Testis (tissue), 3 donors: ENCODE results near the gene ASMTL. TPM values are rescaled to one million over a fixed set of nuclear protein-coding genes. Genes with fewer than 3 reads are reported as not detected.

Experiments used
- DNase-seq: peaks from one replicate; pipeline ENCODE4 v3.0.0-alpha.2; 2019
- H3K27ac ChIP-seq, 2 donors: fragments of 200-600 bp; sonication (generic); one replicate each; pipeline ENCODE4 v1.5.1; 2019
- H3K27me3 ChIP-seq: fragments of 200-600 bp; sonication (generic); one replicate; pipeline ENCODE4 v1.5.1; 2019
- H3K36me3 ChIP-seq: fragments of 200-600 bp; sonication (generic); one replicate; pipeline ENCODE4 v1.5.1; 2017; ENCODE audit warnings: low read depth; ENCODE audit errors: missing control alignments
- H3K4me1 ChIP-seq: fragments of 200-600 bp; sonication (generic); one replicate; pipeline ENCODE4 v1.5.1; 2019
- H3K4me3 ChIP-seq, 2 donors: fragments of 200-600 bp; sonication (generic); one replicate each; pipeline ENCODE4 v1.5.1; 2017 to 2019
- H3K9me3 ChIP-seq: fragments of 200-600 bp; sonication (generic); one replicate; pipeline ENCODE4 v1.5.1; 2017
- CTCF ChIP-seq, 3 experiments: fragments of 450-650 bp in 2 of 3; fragments of 200-600 bp in 1 of 3; sonication (generic) in 1 of 3; IDR thresholded peaks; one replicate each; pipeline ENCODE4 v1.5.1; 2016 to 2019; ENCODE audit warnings: antibody characterized with exemption in 3 of 3, mild to moderate bottlenecking in 2 of 3, moderate library complexity in 1 of 3
- POLR2A ChIP-seq: fragments of 450-650 bp; IDR thresholded peaks from one replicate; pipeline ENCODE4 v1.6.1; 2017; ENCODE audit warnings: antibody characterized with exemption, mild to moderate bottlenecking, moderate library complexity
- WGBS, 2 donors: methylation state at CpG; one replicate each; pipeline ENCODE4 v1.1.5; 2018; 5-methylcytosine and 5-hydroxymethylcytosine counted together
- intact Hi-C: fragments of 100-400 bp; cut with DNase I; formaldehyde crosslinking; loops from one replicate; pipeline ENCODE4 v1.15.1; 2023; ENCODE audit warnings: low total_unique reads
- polyA plus RNA-seq: library from polyadenylated mRNA; stranded (reverse); fragments of 350-450 nt; fragmentation: Illumina TruSeq; extraction: RNeasy Lipid Tissue Mini Kit (QIAGEN cat#74804); gene quantifications from one replicate; pipeline ENCODE4 v1.2.3, GENCODE V29; 2014; ENCODE audit warnings: low read depth, low replicate concordance; ENCODE audit not compliant: insufficient read depth
- total RNA-seq, 2 donors: library from RNA; depleted of rRNA; stranded (reverse); fragments of >200 nt; gene quantifications; one replicate each; pipeline ENCODE4 v1.2.3, GENCODE V29; 2016

The ASMTL gene
- total and polyA plus RNA-seq, 3 donors from 2014 or later, result 27.0 to 41.2 (median 31.0) TPM

DNA sequence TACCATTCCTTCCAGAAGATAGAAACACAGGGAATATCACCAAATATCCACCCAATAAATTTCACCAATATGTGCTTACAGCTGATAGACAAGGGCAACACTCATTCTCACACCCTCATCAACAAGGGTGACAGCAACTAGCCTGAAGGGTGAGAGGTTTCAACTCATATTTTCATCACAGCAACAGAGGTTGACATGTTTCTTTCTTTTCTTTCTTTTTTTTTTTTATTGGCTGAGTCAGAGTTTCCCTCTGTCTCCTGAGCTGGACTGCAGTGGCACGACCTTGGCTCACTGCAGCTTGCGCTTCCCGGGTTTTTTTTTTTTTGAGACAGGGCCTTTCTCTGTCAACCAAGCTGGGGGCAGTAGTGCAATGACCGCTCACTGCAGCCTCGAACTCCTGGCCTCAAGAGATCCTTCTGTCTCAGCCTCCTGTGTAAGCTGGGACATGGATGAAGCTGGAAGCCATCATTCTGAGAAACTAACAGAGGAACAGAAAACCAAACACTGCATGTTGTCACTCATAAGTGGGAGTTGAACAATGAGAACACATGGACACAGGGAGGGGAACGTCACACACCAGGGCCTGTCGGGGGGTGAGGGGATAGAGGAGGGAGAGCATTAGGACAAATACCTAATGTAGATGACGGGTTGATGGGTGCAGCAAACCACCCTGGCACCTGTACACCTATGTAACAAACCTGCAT, 27.5 kb upstream of the ASMTL start:
- H3K4me3 ChIP-seq, result no peak overlapping the region
- WGBS, 2 donors, result 80% methylated on average over 8 of the region's 8 CpGs
- no peaks in the 10 kb centered on the region for H3K4me1 ChIP-seq
- no peaks in the 10 kb centered on the region for H3K27me3 ChIP-seq
- intact Hi-C loops, result no loop called here
- no peaks in the 10 kb centered on the region for H3K9me3 ChIP-seq
- H3K27ac ChIP-seq, result no peak overlapping the region
- TF ChIP-seq CTCF (IDR thresholded peaks at IDR 0.05) (no peak), POLR2A (no peak)
- no peaks in the 10 kb centered on the region for H3K36me3 ChIP-seq
- no peak for DNase-seq

- intact Hi-C loops, result no loop called here
- H3K9me3 ChIP-seq, result no peaks in the 10 kb centered on the region
- no peak for TF ChIP-seq CTCF (IDR thresholded peaks at IDR 0.05)
- no peak for TF ChIP-seq POLR2A
- no peak overlapping the region for H3K4me3 ChIP-seq
- H3K36me3 ChIP-seq, result no peaks in the 10 kb centered on the region
- DNase-seq, result no peak
- no peak overlapping the region for H3K27ac ChIP-seq
- no peaks in the 10 kb centered on the region for H3K27me3 ChIP-seq
- 68 to 77% methylated on average over 8 of the region's 8 CpGs for WGBS, 2 donors
- H3K4me1 ChIP-seq, result no peaks in the 10 kb centered on the region
Measured at GRCh38 chrX:1477801-1478458, 25.2 kb upstream of the ASMTL start.

DNA sequence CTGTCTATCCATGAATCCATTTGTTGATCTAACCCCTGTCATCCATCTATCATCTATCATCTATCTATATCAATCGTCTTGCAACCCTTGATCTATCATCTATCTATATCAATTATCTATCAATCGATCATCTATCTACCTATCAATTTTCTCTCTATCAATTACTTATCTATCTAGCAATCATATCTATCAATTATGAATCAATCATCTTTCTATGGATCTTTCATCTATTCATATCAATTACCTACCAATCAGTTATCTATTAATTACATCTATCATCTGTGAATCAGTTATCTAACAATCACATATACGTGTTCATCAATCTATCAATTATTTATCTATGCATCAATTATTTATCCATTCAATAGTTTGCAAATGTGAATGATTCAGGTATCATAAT, 24.5 kb upstream of the ASMTL start:
- H3K27me3 ChIP-seq, result no peaks in the 10 kb centered on the region
- H3K27ac ChIP-seq, result no peak overlapping the region
- no peaks in the 10 kb centered on the region for H3K4me1 ChIP-seq
- TF ChIP-seq POLR2A, result no peak
- TF ChIP-seq CTCF (IDR thresholded peaks at IDR 0.05), result no peak
- WGBS, 2 donors, result 47 to 71% methylated on average over 3 of the region's 3 CpGs
- H3K36me3 ChIP-seq, result no peaks in the 10 kb centered on the region
- no peak for DNase-seq
- intact Hi-C loops, result no loop called here
- no peaks in the 10 kb centered on the region for H3K9me3 ChIP-seq
- no peak overlapping the region for H3K4me3 ChIP-seq

GRCh38 chrX:1476682-1477081, 24.0 kb upstream of the ASMTL start:
- no peak overlapping the region for H3K27ac ChIP-seq
- no peaks in the 10 kb centered on the region for H3K27me3 ChIP-seq
- no peak overlapping the region for H3K4me3 ChIP-seq
- no peaks in the 10 kb centered on the region for H3K4me1 ChIP-seq
- intact Hi-C loops, result no loop called here
- DNase-seq, result no peak
- WGBS, 2 donors, result 84 to 90% methylated on average over 2 to 5 of the region's 5 CpGs
- H3K36me3 ChIP-seq, result no peaks in the 10 kb centered on the region
- TF ChIP-seq CTCF (IDR thresholded peaks at IDR 0.05) (no peak), POLR2A (no peak)
- H3K9me3 ChIP-seq, result no peaks in the 10 kb centered on the region

- WGBS, 2 donors, result 100% methylated on average over 1 of the region's 1 CpG
- H3K9me3 ChIP-seq, result no peaks in the 10 kb centered on the region
- H3K4me3 ChIP-seq, result no peak overlapping the region
- no peak for TF ChIP-seq CTCF (IDR thresholded peaks at IDR 0.05)
- TF ChIP-seq POLR2A, result no peak
- intact Hi-C loops, result no loop called here
- no peaks in the 10 kb centered on the region for H3K36me3 ChIP-seq
- H3K27me3 ChIP-seq, result no peaks in the 10 kb centered on the region
- no peak overlapping the region for H3K27ac ChIP-seq
- DNase-seq, result no peak
- no peaks in the 10 kb centered on the region for H3K4me1 ChIP-seq
Measured at GRCh38 chrX:1475881-1476280, 23.2 kb upstream of the ASMTL start.
